Gastroesophageal sphincter (tissue), 3 donors: ENCODE measurements around the gene METRN.

ENCODE experiments used
- EP300 ChIP-seq: sonication (generic); formaldehyde crosslinking; IDR thresholded peaks from one replicate; pipeline ENCODE4 v1.6.1; 2017; ENCODE audit warnings: antibody characterized with exemption, mild to moderate bottlenecking
- POLR2A ChIP-seq, 2 donors: fragments of 450-650 bp; IDR thresholded peaks; one replicate each; pipeline ENCODE4 v1.6.1; 2017; ENCODE audit warnings: antibody characterized with exemption in 2 of 2, mild to moderate bottlenecking in 2 of 2, moderate library complexity in 1 of 2
- TF ChIP-seq, protein P1 (sequence below), 4 experiments: fragments of 200-600 bp in 2 of 4; fragments of 450-650 bp in 2 of 4; sonication (generic) in 1 of 4; IDR thresholded peaks; one replicate each; pipeline ENCODE4 v1.5.1; 2017 to 2019; ENCODE audit warnings: antibody characterized with exemption in 4 of 4, mild to moderate bottlenecking in 2 of 4, moderate library complexity in 2 of 4

DNA sequence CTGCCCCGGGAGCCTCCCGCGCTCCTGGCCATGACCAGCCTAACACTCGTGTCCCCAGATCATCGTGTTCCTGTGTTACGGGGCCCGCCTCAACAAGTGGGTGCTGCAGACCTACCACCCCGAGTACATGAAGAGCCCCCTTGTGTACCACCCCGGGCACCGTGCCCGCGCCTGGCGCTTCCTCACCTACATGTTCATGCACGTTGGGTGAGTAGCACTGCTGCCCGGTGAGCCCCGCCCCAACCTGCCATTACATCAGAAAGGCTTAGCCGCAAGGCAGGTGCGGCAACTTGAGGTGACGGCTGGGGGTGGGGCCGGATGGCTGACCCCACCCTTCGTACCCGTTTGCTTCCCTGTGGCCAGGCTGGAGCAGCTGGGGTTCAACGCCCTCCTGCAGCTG, 38.0 kb upstream of the METRN start:
- TF ChIP-seq EP300 (no peak), POLR2A (IDR thresholded peaks at IDR 0.05) (no peak)
- TF ChIP-seq, protein P1, sequence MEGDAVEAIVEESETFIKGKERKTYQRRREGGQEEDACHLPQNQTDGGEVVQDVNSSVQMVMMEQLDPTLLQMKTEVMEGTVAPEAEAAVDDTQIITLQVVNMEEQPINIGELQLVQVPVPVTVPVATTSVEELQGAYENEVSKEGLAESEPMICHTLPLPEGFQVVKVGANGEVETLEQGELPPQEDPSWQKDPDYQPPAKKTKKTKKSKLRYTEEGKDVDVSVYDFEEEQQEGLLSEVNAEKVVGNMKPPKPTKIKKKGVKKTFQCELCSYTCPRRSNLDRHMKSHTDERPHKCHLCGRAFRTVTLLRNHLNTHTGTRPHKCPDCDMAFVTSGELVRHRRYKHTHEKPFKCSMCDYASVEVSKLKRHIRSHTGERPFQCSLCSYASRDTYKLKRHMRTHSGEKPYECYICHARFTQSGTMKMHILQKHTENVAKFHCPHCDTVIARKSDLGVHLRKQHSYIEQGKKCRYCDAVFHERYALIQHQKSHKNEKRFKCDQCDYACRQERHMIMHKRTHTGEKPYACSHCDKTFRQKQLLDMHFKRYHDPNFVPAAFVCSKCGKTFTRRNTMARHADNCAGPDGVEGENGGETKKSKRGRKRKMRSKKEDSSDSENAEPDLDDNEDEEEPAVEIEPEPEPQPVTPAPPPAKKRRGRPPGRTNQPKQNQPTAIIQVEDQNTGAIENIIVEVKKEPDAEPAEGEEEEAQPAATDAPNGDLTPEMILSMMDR (IDR thresholded peaks at IDR 0.05): no peak
